OCI-LY3 (cell line): ENCODE measurements around the gene VAC14.
"Not testable (repeated sequence)": the region's sequence is repeated elsewhere in the genome, so short reads cannot be mapped to it uniquely, and the experiment has no call there.

Experiments
- CTCF ChIP-seq: fragments of 200-600, 300-600 bp; sonication (generic); IDR thresholded peaks from 2 replicates; pipeline ENCODE4 v1.5.1; 2014; ENCODE audit warnings: antibody characterized with exemption, low read length, low read depth
- EZH2phosphoT487 ChIP-seq: fragments of 200-600 bp; shearing (Covaris generic); IDR thresholded peaks from 2 replicates; pipeline ENCODE4 v1.6.1; 2018; ENCODE audit warnings: antibody characterized with exemption, mixed run types, low read depth

- TF ChIP-seq CTCF, EZH2phosphoT487: not testable (repeated sequence)
These were observed 58.0 kb downstream of the VAC14 start for GRCh38 chr16:70742967-70743366.
